ENCODE results near the gene FRAS1. TPM values are rescaled to one million over a fixed set of nuclear protein-coding genes. Genes with fewer than 3 reads are reported as not detected.
A peak's percentile ranks its signal among the peaks of the same experiment; 100 is the strongest.

Gene FRAS1
- total RNA-seq, 4 donors from 2014 or later: 3.2 to 4.1 (median 3.4) TPM

GRCh38 chr4:78510108-78510507 is 453.0 kb downstream of the FRAS1 start:
- Histone ChIP-seq H3K27ac (no peak overlapping the region), H3K4me1 (no peaks in the 10 kb centered on the region), H3K4me3 (no peak overlapping the region), H3K36me3 (no peaks in the 10 kb centered on the region), H3K27me3 (no peaks in the 10 kb centered on the region), H3K9me3 (no peaks in the 10 kb centered on the region)
- no peak for TF ChIP-seq POLR2A (IDR thresholded peaks at IDR 0.05)
- TF ChIP-seq CTCF (IDR thresholded peaks at IDR 0.05): no peak
- no peak for DNase-seq

GRCh38 chr4:78510681-78511080 is 453.6 kb downstream of the FRAS1 start:
- TF ChIP-seq POLR2A (IDR thresholded peaks at IDR 0.05) (no peak), CTCF (IDR thresholded peaks at IDR 0.05) (no peak)
- Histone ChIP-seq H3K27me3 (no peaks in the 10 kb centered on the region), H3K36me3 (no peaks in the 10 kb centered on the region), H3K27ac (no peak overlapping the region), H3K4me3 (no peak overlapping the region), H3K4me1 (no peaks in the 10 kb centered on the region), H3K9me3 (no peaks in the 10 kb centered on the region)
- DNase-seq: no peak

- H3K27ac ChIP-seq: no peak overlapping the region
Observed at GRCh38 chr4:78512357-78512920, 455.3 kb downstream of the FRAS1 start.

GRCh38 chr4:78513411-78513975 is 456.4 kb downstream of the FRAS1 start:
- no peak for TF ChIP-seq CTCF (IDR thresholded peaks at IDR 0.05)
- no peak for TF ChIP-seq POLR2A (IDR thresholded peaks at IDR 0.05)
- H3K4me1 ChIP-seq: no peaks in the 10 kb centered on the region
- no peaks in the 10 kb centered on the region for H3K9me3 ChIP-seq
- H3K27me3 ChIP-seq: no peaks in the 10 kb centered on the region
- H3K27ac ChIP-seq: no peak overlapping the region
- no peak for DNase-seq
- H3K4me3 ChIP-seq: no peak overlapping the region
- H3K36me3 ChIP-seq: no peaks in the 10 kb centered on the region

More at GRCh38 chr4:78512357-78512920, 455.3 kb downstream of the FRAS1 start:
- Histone ChIP-seq H3K27me3 (no peaks in the 10 kb centered on the region), H3K4me3 (no peak overlapping the region), H3K36me3 (no peaks in the 10 kb centered on the region), H3K4me1 (no peaks in the 10 kb centered on the region), H3K9me3 (no peaks in the 10 kb centered on the region)
- TF ChIP-seq CTCF (IDR thresholded peaks at IDR 0.05): no peak
- TF ChIP-seq POLR2A (IDR thresholded peaks at IDR 0.05): no peak
- DNase-seq: peak in 2 of 3 donors; percentile 63 to 67

- no peaks in the 10 kb centered on the region for H3K4me1 ChIP-seq
- no peaks in the 10 kb centered on the region for H3K9me3 ChIP-seq
- H3K27me3 ChIP-seq: no peaks in the 10 kb centered on the region
- no peaks in the 10 kb centered on the region for H3K36me3 ChIP-seq
- DNase-seq: no peak
- peak in 4 of 6 experiments; percentile 32 to 74 (median 70) for TF ChIP-seq CTCF (IDR thresholded peaks at IDR 0.05)
- no peak for TF ChIP-seq POLR2A (IDR thresholded peaks at IDR 0.05)
- H3K4me3 ChIP-seq: no peak overlapping the region
- no peak overlapping the region for H3K27ac ChIP-seq
Observed at GRCh38 chr4:78517050-78517652, 460.0 kb downstream of the FRAS1 start.

Data from Peyer's patch (tissue), 4 donors.